ENCODE measurements around the gene DNM3. TPM values are rescaled to one million over a fixed set of nuclear protein-coding genes. Genes with fewer than 3 reads are reported as not detected.

Gene DNM3
- total and polyA plus RNA-seq, 9 of the 15 experiments (the other 6 are each of a cell fraction or from before 2014, with no cell fraction given), result 0.08 to 0.36 (median 0.22) TPM; not detected in 1

GRCh38 chr1:172069051-172069450 is 227.8 kb downstream of the DNM3 start:
- no TSS peak for BruUV-seq (replicated peaks)
- FAIRE-seq, result no peak
- no peaks in the 10 kb centered on the region for H3K79me2 ChIP-seq (ENCODE audit: control insufficient read depth, insufficient read depth, low read length)

GRCh38 chr1:172069534-172069933 is 228.2 kb downstream of the DNM3 start:
- Histone ChIP-seq H3K36me3 (ENCODE audit: control insufficient read depth, insufficient read depth, low read length) (no peaks in the 10 kb centered on the region), H3K4me1 (replicated peaks in 1 of 2; ENCODE audit: control insufficient read depth in 2 of 2, insufficient read depth in 2 of 2, low read length in 2 of 2) (no peaks in the 10 kb centered on the region), H3K9me1 (ENCODE audit: control insufficient read depth, insufficient read depth, low read length) (no peaks in the 10 kb centered on the region), H3K9ac (ENCODE audit: insufficient read depth in 1 of 2, low read depth in 2 of 2, low read length in 2 of 2) (no peak overlapping the region), H3K4me2 (ENCODE audit: insufficient read depth, low read length) (no peak overlapping the region), H3K27ac (ENCODE audit: extremely low read depth, low read depth, low read length) (no peak overlapping the region), H3K79me2 (ENCODE audit: control insufficient read depth, insufficient read depth, low read length) (no peaks in the 10 kb centered on the region), H4K20me1 (replicated peaks; ENCODE audit: control insufficient read depth, insufficient read depth, low read length) (no peaks in the 10 kb centered on the region), H3K9me3 (replicated peaks; ENCODE audit: control insufficient read depth, insufficient read depth, low read depth, low read length) (no peaks in the 10 kb centered on the region), H3K4me3 (no peak overlapping the region), H3K27me3 (ENCODE audit: control insufficient read depth in 2 of 2, insufficient read depth in 2 of 2, low read length in 2 of 2) (no peaks in the 10 kb centered on the region), H2AFZ (ENCODE audit: low read depth, low read length) (no peak overlapping the region)
- no TSS peak for BruUV-seq (replicated peaks)
- CTCF ChIA-PET (ENCODE audit: low intra/inter-chr PET ratio), result no interaction called here
- no peak for DNase-seq (ENCODE audit: extremely low read depth in 1 of 4, low spot score in 3 of 4)
- TF ChIP-seq ZBED1 (IDR thresholded peaks at IDR 0.05), result no peak
- no peak for TF ChIP-seq HCFC1 (IDR thresholded peaks at IDR 0.05; ENCODE audit: low read depth, low read length)
- TF ChIP-seq ZNF274 (IDR thresholded peaks at IDR 0.05; ENCODE audit: borderline replicate concordance, low read depth, low read length), result no peak
- no peak for TF ChIP-seq ZBTB7A (IDR thresholded peaks at IDR 0.05; ENCODE audit: borderline replicate concordance, control insufficient read depth, low read depth, low read length)
- TF ChIP-seq ZBTB17 (CRISPR knock-in tag; IDR thresholded peaks at IDR 0.05), result no peak
- TF ChIP-seq POLR2B (IDR thresholded peaks at IDR 0.05; ENCODE audit: low read depth, partially characterized antibody), result no peak
- no peak for FAIRE-seq
- POLR2A ChIA-PET, result no interaction called here
- intact Hi-C loops (cut with micrococcal nuclease) (no loop called here), in situ Hi-C loops (cut with MboI) (no loop called here)
- WGBS (ENCODE audit: insufficient coverage, low coverage, missing lambda C conversion rate), result 0% methylated on average over 3 of the region's 3 CpGs
- ATAC-seq, result no peak

More at GRCh38 chr1:172069051-172069450, 227.8 kb downstream of the DNM3 start:
- Histone ChIP-seq H3K4me3 (no peak overlapping the region), H3K9me3 (replicated peaks; ENCODE audit: control insufficient read depth, insufficient read depth, low read depth, low read length) (no peaks in the 10 kb centered on the region), H2AFZ (ENCODE audit: low read depth, low read length) (no peak overlapping the region), H3K9ac (ENCODE audit: insufficient read depth in 1 of 2, low read depth in 2 of 2, low read length in 2 of 2) (no peak overlapping the region), H3K27ac (ENCODE audit: extremely low read depth, low read depth, low read length) (no peak overlapping the region), H3K9me1 (ENCODE audit: control insufficient read depth, insufficient read depth, low read length) (no peaks in the 10 kb centered on the region), H3K36me3 (ENCODE audit: control insufficient read depth, insufficient read depth, low read length) (no peaks in the 10 kb centered on the region), H3K4me1 (replicated peaks in 1 of 2; ENCODE audit: control insufficient read depth in 2 of 2, insufficient read depth in 2 of 2, low read length in 2 of 2) (no peaks in the 10 kb centered on the region), H4K20me1 (replicated peaks; ENCODE audit: control insufficient read depth, insufficient read depth, low read length) (no peaks in the 10 kb centered on the region), H3K4me2 (ENCODE audit: insufficient read depth, low read length) (no peak overlapping the region), H3K27me3 (ENCODE audit: control insufficient read depth in 2 of 2, insufficient read depth in 2 of 2, low read length in 2 of 2) (no peaks in the 10 kb centered on the region)
- ChIA-PET CTCF (ENCODE audit: low intra/inter-chr PET ratio) (no interaction called here), POLR2A (no interaction called here)
- intact Hi-C loops (cut with micrococcal nuclease), result no loop called here
- ATAC-seq, result no peak
- in situ Hi-C loops (cut with MboI), result no loop called here
- DNase-seq (ENCODE audit: extremely low read depth in 1 of 4, low spot score in 3 of 4), result no peak
- TF ChIP-seq RFX7 (CRISPR knock-in tag; IDR thresholded peaks at IDR 0.05) (no peak), EWSR1 (IDR thresholded peaks at IDR 0.05; ENCODE audit: borderline replicate concordance, low read depth, partially characterized antibody) (no peak), GTF2A2 (tag; IDR thresholded peaks at IDR 0.05) (no peak), TGIF2 (CRISPR knock-in tag; IDR thresholded peaks at IDR 0.05) (no peak)
